HG03025 (cell line): ENCODE measurements around the gene DIAPH1.

Experiments
- ATAC-seq: cut with Tn5 transposase; IDR thresholded peaks from one replicate; pipeline ENCODE4 v1.9.1; 2021; ENCODE audit warnings: mild to moderate bottlenecking, moderate library complexity; ENCODE audit not compliant: unreplicated experiment, low FRiP score

The DIAPH1 gene

DNA sequence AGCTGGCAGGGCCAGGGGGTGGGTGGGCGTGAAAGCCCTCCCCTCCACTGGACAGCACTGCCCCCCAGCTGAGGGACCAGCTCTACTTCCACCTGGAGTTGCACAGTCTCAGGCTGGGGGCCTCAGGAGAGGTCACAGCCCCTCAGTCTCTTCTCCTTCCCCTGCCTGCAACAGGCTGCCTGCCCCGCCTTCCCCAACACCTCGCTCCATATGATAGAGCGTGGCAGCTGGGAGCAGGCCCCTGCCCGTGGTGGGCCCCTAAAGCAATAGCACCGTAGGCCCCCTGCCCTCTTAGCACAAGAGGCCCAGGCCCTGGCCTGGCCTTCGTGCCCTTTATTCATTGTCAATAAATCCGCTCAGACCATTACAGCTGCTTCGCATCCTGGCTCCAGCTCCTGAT, 21.9 kb upstream of the DIAPH1 start:
- ATAC-seq: no peak

DNA sequence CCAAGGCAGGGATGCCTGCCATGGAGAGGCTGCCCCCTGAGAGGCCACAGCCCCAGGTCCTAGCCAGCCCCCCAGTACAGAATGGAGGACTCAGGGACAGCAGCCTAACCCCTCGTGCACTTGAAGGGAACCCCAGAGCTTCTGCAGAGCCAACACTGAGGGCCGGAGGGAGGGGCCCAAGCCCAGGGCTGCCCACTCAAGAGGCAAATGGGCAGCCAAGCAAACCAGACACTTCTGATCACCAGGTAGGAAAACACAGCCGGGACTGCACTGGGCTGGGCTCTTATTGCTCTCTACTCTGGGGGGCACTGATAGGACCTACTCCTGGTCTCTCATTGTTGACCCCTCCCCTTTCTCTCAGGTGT, 21.2 kb upstream of the DIAPH1 start:
- ATAC-seq: no peak

DNA sequence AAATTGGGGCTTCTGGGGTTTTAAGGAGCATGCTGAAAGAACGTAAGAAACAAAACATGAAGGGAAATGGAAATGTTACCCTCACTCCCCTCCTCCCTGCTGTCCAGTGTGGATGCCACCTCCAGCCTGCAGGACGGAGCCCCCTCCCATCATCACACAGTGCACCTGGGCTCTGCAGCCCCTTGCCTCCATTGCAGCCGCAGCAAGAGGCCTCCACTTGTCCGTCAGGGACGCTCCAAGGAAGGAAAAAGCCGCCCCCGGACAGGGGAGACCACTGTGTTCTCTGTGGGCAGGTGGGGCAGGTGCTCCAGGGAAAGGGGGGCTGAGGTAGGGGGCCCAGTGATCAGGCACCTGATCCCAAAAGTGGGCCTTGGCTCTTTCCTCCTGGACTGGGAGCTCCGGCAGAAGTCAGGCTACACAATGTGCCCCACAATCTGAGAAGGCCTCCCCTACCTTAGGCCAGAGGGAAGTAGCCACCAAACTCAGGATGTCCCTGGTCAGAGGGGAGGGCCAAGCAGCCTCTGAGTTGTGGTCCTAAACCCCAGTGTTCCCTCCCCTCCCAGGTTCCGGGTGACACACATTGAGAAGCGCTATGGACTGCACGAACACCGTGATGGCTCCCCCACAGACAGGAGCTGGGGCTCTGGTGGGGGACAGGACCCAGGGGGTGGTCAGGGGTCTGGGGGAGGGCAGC, 20.7 kb upstream of the DIAPH1 start:
- no peak for ATAC-seq

DNA sequence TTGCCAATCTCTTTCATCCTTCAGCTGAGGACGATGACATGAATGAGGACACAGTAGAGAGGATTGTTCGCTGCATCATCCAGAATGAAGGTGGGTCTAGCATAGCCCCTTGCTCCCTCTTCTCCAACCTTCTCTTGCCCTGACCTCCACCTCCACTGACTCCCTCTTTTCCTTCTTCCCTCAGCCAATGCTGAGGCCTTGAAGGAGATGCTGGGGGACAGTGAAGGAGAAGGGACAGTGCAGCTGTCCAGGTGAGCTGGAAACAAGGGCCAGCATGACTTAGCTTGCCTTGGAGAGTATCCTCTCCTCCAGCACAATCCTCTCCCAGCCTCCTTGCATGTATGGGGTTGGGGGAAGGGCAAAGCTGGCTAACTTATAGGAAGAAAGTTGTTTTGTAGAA, 20.0 kb upstream of the DIAPH1 start:
- no peak for ATAC-seq

DNA sequence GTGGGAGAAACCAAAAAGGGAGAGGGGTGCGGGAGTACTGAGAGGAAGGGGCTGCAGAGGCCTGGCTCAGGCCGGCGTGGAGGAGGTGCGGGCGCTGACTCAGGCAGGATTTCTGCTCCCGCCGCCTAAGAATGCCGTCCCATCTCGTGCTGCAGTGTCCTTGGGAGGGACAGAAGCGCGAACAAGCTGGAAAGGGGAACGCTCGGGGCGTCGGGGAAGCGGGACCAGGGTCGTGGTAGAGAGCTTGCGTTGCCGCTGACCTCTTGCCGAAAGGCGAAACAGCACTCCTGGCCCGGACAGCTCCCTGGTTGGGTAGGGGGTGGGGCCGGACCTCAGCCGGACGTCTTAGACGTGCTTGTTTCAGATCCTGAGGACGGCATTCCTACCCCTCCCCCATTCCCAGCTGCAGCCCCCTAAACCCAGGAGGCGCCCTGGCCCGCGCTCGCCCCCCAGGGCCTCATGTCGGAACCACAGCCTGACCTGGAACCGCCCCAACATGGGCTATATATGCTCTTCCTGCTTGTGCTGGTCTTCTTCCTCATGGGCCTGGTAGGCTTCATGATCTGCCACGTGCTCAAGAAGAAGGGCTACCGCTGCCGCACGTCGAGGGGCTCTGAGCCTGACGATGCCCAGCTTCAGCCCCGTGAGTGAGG, 19.1 kb upstream of the DIAPH1 start:
- ATAC-seq: peak; percentile 33

DNA sequence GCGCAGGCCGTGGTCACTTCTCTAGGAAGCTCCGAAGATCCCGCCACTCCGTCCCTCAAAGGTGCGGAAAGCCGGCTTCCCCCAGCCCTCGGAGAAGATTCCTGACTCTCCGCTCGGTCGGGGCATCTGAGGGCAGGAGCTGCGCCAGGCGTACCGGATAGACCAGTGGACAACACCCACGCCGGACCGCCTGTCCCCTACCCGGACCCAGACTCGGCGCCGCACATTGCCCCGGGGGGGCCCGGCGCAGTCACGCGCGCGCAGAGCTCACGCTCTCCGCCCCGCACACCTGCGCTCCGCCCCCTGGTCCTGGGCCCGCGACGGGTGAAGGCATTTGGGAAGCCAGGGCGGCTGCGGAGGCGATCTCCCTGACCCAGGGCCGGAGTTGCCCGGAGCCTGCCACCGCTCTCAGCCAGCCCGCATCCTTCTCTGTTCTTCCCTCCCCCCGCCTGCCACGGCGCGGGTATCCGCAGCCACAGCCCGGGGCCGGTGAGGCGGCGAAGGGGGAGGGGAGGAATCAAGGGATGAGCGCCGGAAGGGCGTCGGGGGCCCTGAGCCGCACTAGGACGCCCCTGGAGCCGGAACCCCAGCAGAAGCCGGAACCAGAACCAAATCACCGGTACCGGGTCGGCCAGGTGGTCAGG, 18.4 kb upstream of the DIAPH1 start:
- peak; percentile 27 for ATAC-seq

DNA sequence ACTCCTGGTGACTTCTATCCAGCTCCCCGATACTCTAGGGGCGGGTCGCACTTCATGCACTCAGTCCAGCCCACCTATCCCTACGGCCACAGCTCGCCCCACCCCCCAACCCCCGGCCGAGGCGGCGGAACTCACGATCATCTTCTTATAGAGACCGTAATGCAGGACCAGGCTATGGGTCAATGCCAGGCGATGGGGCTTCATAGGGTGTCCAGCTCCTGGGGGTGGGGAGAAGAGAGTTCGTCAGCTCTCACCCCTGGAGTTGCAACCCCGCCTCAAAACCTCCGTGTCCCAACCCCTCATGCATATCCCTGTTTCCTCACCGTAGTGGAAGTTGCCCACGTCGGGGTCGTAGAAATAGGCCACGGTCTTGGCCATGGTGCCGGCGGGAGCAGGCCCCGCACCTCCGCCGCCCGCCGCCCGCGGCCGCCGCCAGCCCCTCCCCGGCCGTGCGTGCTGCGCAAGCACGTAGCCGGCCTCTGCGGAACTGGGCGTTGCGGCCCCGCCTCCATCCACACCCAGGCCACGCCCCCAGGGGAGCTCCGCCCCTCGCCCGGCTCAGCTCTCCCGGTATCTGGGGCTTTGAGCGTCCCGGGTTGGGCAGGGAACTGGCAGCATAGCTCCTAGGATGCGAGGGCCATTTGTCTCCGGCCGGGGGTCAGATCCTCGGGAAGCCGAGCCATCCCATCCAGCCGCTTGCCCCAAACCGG, 17.8 kb upstream of the DIAPH1 start, which contains the start of the genes HDAC3 and RELL2:
Gene HDAC3, minus strand, starts transcription at position 437 of the 710 bp plus-strand sequence. Its CDS starts 59 bp downstream, at position 378.
Gene RELL2, plus strand, starts transcription at position 585 of the 710 bp plus-strand sequence. CDS start 1,229 bp downstream, outside the sequence.
- ATAC-seq: peak; percentile 70

DNA sequence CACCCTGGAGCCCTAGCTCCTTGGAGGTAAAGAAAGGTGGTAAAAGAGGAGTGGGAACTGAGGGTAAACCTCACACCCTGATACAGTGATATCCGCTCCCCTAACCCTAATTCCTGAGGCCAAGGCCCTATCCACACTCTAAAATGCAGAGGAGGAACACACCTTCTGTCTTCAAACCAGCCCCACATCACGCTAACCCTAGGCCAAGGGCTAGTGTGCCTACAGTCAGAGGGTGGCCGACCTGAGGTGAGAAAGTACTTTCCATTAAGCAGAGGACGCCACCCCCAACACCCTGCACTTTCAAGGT, 17.3 kb upstream of the DIAPH1 start:
- ATAC-seq: no peak

DNA sequence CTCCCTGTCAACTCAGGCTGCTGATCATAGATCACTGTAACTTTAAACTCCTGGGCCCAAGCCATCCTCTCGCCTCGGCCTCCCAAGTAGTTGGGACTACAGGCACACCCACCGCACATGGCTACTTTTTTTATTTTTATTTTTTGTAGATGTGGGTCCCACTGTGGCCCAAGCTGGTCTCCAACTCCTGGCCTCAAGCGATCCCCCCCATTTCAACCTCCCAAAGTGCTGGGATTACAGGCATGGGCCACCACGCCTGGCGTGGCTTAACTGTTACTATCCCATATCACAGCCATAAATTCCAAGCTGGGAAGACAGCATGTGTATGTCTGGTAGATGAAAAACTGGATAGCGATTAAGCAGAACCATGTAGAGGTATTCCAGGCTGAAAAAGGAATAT, 16.8 kb upstream of the DIAPH1 start:
- no peak for ATAC-seq

DNA sequence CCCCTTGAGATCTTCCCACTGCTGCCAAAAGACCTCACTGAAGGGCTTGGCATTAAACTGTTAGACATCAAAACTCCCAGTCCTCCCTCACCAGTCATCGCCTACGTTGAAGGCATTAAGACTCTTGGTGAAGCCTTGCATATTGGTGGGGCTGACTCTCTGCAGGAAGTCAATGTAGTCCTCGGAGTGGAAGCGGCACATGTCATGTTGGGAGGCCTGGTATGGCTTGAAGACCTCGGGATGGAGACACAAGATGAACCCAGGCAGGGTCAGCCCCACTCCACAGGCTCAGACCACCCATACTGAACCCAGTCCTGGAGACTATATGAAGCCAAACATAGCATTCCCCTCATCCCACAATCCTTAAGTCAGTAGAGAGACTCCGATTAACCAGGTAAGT, 15.9 kb upstream of the DIAPH1 start:
- ATAC-seq: no peak

DNA sequence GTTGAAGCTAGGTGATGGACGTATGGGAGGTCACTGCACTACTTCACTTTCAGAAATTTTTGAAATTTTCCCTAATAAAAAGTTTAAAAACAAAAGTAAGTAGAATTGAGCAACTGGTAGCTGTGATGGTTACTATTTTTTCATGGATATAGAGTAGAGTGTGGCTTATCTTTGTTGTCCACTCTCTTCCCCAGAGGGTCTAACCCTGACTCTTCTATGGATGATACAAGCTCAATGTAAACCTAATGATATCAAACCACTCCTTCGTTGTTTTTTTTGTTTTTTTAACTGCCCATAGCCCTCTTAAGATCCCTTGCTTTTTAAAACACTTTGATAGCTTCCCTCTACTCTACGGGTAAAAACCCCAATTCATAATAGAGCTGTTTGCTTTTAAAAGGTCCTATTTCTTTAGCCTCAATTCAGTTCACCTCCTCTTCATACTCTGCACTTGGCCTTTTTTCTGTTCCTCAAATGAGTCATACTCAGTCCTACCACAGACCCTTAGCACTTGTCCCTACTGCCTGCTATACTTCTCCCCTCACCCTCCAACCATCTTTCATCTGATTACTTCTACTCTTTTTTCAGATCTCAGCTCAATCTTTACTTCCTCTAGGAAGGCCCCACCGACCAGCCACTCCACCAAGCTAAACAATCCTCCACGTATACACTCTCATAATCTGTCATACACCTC, 15.2 kb upstream of the DIAPH1 start:
- ATAC-seq: peak; percentile 47

DNA sequence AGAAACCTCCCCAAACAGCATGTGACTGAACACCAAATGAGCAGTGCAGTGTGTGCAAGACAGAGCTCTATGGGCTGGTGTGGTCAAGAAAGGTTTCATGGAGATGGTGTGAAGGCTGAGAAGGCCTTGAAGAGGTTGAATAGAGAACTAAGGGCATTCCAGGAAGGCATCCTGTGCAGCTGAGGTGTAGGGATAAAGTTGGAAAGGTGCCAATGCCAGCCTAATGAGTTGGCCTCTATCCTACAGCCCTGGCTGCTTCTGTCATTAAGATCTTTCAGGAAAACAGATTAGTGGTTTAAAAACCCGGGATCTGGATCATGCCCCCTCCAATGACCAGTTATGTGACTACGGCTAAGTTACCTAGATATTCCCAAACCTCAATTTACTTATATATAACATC, 13.8 kb upstream of the DIAPH1 start:
- no peak for ATAC-seq

DNA sequence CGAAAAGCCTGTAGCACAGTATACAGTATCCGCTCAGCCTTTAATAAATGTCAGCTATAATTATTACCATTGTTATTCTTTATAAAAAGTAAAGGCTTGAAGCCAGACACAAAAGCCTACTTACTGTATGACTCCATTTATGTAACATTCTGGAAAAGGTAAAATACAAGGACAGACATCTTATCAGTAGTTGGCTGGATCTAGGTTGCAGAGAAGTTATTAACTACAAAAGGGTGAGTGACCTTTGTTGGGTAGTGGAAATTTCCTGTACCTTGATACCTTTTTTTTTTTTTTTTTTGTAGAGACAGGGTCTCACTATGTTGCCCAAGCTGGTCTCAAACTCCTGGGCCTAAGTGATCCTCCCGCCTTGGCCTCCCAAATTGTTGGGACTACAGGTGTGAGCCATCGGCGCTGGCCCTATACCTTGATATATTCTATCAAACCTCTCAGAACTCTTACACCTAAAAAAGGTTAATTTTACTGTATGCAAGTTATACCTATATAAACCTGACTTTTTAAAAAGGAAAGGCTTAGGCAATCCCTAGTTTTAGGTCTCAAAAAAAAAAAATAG, 11.9 kb upstream of the DIAPH1 start:
- no peak for ATAC-seq

DNA sequence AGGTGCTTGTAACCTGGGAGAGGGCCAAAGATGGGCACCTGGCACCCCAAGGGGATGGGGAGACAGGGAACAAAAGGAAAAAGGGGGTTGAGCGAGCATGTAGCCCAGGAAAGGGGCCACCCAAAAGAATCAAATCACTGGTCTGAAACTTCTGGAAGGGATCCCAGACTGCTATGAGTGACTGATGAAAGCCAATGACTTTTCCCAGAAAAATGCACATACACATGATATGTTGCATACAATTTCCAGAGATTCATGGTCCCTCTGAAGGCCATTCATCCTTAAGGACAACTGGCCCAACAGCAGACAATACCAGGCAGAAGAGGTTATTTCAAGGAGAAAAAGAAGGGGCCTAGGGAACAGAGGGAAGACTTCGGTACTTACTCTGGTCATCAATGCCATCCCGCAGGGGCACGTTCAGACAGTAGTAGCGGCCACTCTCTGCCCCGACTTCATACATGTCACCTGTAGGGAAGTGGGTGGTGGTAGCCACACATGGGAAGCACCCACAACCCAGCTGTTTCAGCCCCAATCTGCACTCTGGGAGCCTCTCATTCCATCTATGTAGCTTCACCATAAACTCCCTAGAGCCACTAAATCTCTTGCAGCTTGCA, 9.5 kb upstream of the DIAPH1 start:
- no peak for ATAC-seq

DNA sequence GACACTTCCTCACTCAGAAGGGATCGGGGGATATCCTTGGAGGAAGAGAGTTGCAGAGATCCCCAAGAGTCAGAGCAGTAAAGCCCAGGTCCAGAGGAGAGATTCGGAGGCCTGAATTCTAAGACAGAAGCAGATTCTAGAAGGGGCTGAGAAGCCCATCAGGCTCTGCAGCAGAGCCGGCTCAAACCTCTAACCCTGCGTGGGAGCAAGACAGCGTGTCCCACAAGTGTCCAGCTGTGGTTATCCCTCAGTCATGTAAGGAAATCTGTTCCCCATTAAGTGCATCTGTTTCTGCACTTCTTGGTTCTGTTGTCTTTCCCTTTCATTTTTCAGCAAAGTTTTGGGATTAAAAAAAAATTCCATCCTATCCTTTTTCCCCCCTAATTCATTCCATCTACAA, 4.8 kb upstream of the DIAPH1 start:
- no peak for ATAC-seq

DNA sequence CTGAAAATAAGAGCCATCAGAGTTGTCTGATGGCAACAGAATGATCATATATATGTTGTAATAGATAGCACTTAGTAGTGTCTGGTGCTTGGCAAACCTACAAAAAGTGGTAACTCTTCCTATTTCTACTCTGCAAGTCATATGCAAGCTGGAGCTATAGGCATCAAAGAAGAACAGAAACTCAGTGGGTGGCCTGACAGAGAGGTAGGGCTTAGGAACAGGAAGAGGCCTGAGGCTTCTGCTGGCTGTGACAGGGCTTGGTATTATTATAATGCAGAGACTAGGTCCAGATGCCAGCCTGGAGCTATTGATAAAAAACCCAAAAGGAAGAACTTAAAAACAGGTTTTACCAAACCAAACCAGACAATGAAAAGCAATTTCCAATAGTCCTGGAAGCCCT, 4.4 kb upstream of the DIAPH1 start:
- ATAC-seq: peak; percentile 60

DNA sequence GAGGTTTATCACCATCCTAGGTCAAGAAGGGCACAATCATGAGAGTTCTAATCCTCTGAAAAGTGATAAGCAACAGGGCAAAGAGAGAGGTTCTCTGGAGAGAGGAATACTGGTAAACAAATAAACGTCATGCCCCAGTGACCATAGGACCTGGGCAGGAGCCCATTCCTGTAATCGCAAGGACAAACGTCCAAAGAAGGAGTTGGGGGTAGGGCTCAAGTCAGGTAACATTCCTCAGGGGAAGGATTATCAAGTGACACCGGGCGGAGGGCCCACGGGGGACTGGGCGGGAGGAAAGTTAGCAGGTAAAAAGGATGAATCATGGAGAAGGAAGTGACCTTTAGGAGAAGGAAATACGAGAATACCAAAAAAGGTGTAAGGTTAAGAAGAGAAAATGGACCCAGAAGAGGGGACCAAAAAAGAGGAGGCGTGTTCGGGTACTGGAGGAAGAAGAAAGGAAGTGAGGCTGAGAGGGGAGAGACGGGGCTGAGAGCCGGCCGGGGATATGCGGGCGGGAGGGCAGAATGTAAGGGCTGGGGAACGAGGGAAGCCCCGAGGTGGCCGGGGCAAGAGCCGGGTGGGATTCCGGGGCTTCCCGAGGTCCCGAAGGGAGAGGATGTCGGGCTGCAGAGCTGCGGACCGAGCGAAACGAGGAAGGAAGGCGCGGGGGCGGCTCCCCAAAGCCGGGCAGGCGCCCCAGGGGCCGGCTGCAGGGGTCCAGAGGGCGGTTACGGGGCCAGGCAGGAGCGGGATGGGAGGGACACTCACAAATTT, 583 bp downstream of the DIAPH1 start:
- ATAC-seq: peak; percentile 19

DNA sequence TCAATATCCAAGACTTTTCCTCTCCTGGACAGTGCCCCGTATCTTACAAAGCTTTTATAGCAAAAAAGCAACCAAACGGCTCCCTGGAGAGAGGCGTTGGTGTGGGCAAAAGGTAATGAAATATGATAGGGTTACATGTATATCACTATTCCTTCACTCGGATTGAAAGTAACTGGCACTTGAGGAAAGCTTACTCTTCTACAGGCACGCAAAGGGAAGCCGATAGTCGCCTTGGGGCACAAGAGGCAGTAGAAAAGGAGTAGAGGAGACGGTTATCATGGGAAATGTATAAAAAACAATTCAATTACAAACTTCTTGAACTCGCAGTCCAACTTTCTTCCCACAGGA, 1.1 kb downstream of the DIAPH1 start:
- ATAC-seq: no peak

DNA sequence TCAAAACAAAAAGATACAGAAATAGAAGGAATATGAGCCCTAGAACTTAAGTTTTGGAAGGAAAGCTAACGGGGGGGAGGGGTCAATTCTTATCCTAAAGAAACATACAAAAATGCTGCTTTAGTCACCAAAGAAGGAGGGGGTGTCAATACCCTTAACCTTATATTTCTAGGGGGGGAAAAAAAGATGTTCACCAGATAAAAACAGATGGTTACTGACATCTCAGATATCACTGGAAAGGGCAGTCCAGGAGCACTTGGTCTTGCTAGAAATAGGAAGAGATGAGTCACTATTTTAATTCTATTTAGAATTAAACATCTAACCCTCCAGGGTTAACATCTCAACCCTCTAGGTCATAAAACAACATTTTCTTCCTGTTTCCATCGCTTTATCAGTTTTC, 1.7 kb downstream of the DIAPH1 start:
- ATAC-seq: no peak
